Measurements from ENCODE around the gene ABT1.
A peak's percentile ranks its signal among the peaks of the same experiment; 100 is the strongest.

DNA sequence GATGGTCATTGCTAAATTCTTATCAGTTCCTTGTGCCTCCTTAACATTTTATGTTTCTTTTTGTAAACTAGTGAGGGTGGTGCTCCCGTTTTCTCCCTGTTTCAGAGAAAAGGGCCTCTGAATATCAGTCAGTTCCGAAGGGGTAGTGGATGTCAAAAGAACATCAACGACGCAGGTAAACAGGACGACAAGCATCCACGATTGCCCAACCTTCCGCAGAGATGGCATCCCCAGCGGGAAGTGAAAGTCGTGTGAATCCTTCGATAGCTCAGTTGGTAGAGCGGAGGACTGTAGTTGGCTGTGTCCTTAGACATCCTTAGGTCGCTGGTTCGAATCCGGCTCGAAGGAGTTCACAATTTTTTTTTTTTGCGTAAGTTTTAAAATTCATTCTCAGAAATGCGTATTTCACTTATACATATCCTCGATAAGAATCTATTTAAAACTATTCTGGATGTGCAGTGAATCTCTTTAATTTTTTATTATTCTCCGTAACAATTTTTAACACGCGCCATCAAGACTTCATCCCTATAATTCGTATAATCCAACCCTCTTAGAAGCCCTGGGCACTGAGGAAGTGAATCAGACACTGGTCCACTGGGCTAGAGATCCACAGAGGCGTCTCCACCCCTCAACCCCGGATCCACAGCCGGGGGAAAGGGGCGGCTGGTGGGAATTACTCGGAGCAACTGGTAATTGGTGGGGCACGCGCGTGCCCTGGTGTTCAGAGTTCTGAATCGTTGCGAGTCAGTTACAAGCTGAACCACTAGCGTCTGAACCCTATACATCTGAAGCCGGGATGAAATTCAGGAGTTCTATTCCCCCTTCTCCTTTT, 27.9 kb upstream of the ABT1 start:
- TF ChIP-seq, protein P1, sequence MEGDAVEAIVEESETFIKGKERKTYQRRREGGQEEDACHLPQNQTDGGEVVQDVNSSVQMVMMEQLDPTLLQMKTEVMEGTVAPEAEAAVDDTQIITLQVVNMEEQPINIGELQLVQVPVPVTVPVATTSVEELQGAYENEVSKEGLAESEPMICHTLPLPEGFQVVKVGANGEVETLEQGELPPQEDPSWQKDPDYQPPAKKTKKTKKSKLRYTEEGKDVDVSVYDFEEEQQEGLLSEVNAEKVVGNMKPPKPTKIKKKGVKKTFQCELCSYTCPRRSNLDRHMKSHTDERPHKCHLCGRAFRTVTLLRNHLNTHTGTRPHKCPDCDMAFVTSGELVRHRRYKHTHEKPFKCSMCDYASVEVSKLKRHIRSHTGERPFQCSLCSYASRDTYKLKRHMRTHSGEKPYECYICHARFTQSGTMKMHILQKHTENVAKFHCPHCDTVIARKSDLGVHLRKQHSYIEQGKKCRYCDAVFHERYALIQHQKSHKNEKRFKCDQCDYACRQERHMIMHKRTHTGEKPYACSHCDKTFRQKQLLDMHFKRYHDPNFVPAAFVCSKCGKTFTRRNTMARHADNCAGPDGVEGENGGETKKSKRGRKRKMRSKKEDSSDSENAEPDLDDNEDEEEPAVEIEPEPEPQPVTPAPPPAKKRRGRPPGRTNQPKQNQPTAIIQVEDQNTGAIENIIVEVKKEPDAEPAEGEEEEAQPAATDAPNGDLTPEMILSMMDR (IDR thresholded peaks at IDR 0.05; ENCODE audit: insufficient read depth, low read length, poor library complexity, severe bottlenecking): peak; percentile 26
- TF ChIP-seq EZH2phosphoT487 (conservative IDR thresholded peaks at IDR 0.05; ENCODE audit: low read length): no peak
